SK-N-SH treated with all-trans-retinoic acid at 6 μM for 48 hours (cell line): ENCODE measurements around the gene ST14.

Experiments
- ATAC-seq: fragments of 200-7000 bp; cut with Tn5 transposase; 3 replicates; pipeline ENCODE4 v1.9.1; 2020; ENCODE audit warnings: mild to moderate bottlenecking, moderate library complexity
- ARNTL ChIP-seq: fragments of 450-650 bp; formaldehyde crosslinking; IDR thresholded peaks from 2 replicates; pipeline ENCODE4 v1.5.0; 2020; ENCODE audit warnings: low read depth, mild to moderate bottlenecking, moderate library complexity, borderline replicate concordance
- BACH2 ChIP-seq: fragments of 250-450 bp; sonication (Bioruptor Pico); IDR thresholded peaks from 2 replicates; pipeline ENCODE4 v1.9.0; 2021; ENCODE audit warnings: mild to moderate bottlenecking, borderline replicate concordance
- CSDC2 ChIP-seq: fragments of 250-450 bp; sonication (Bioruptor Pico); IDR thresholded peaks from 2 replicates; pipeline ENCODE4 v1.5.0; 2020; ENCODE audit warnings: mild to moderate bottlenecking, moderate library complexity
- CSRNP3 ChIP-seq: fragments of 250-450 bp; sonication (Bioruptor Pico); IDR thresholded peaks from 2 replicates; pipeline ENCODE4 v1.5.1; 2021; ENCODE audit warnings: mild to moderate bottlenecking, moderate library complexity
- ESRRG ChIP-seq: fragments of 250-450 bp; sonication (Bioruptor Pico); IDR thresholded peaks from 2 replicates; pipeline ENCODE4 v1.6.1; 2021; ENCODE audit warnings: mild to moderate bottlenecking
- GLIS3 ChIP-seq: fragments of 250-450 bp; sonication (Bioruptor Pico); IDR thresholded peaks from 2 replicates; pipeline ENCODE4 v1.5.0; 2020; ENCODE audit warnings: mild to moderate bottlenecking, moderate library complexity
- ISL1 ChIP-seq: fragments of 250-450 bp; sonication (Bioruptor Pico); IDR thresholded peaks from 2 replicates; pipeline ENCODE4 v2.1.2; 2022; ENCODE audit warnings: mild to moderate bottlenecking, moderate library complexity
- OSR1 ChIP-seq: fragments of 250-450 bp; sonication (Bioruptor Pico); IDR thresholded peaks from 2 replicates; pipeline ENCODE4 v1.8.0; 2022; ENCODE audit warnings: moderate library complexity, mild to moderate bottlenecking, inconsistent platforms
- PPARA ChIP-seq: fragments of 250-450 bp; sonication (Bioruptor Pico); IDR thresholded peaks from 2 replicates; pipeline ENCODE4 v1.5.0; 2020; ENCODE audit warnings: mild to moderate bottlenecking, borderline replicate concordance
- RARB ChIP-seq: fragments of 250-450 bp; sonication (Bioruptor Pico); IDR thresholded peaks from 2 replicates; pipeline ENCODE4 v1.8.0; 2021; ENCODE audit warnings: mild to moderate bottlenecking, moderate library complexity
- SNAI2 ChIP-seq: fragments of 250-450 bp; sonication (Bioruptor Pico); IDR thresholded peaks from 2 replicates; pipeline ENCODE4 v1.5.0; 2020; ENCODE audit warnings: mild to moderate bottlenecking, moderate library complexity
- TCF4 ChIP-seq: fragments of 250-450 bp; sonication (Bioruptor Pico); IDR thresholded peaks from 2 replicates; pipeline ENCODE4 v1.8.0; 2021; ENCODE audit warnings: mild to moderate bottlenecking, moderate library complexity, borderline replicate concordance
- TOX ChIP-seq: fragments of 250-450 bp; sonication (Bioruptor Pico); IDR thresholded peaks from 2 replicates; pipeline ENCODE4 v1.8.0; 2021; ENCODE audit warnings: mild to moderate bottlenecking, moderate library complexity, borderline replicate concordance
- ZC3H10 ChIP-seq: fragments of 250-450 bp; sonication (Bioruptor Pico); IDR thresholded peaks from 2 replicates; pipeline ENCODE4 v1.5.1; 2021; ENCODE audit warnings: mild to moderate bottlenecking, moderate library complexity
- ZNF565 ChIP-seq: fragments of 450-650 bp; formaldehyde crosslinking; conservative IDR thresholded peaks from 2 replicates; pipeline ENCODE4 v1.5.0; 2020; ENCODE audit warnings: low read depth, mild to moderate bottlenecking, moderate library complexity
- ZNF70 ChIP-seq: fragments of 450-650 bp; formaldehyde crosslinking; IDR thresholded peaks from 2 replicates; pipeline ENCODE4 v1.5.0; 2020; ENCODE audit warnings: mild to moderate bottlenecking, moderate library complexity
- ZNF8 ChIP-seq: fragments of 450-650 bp; formaldehyde crosslinking; IDR thresholded peaks from 2 replicates; pipeline ENCODE4 v1.5.0; 2020; ENCODE audit warnings: mild to moderate bottlenecking, moderate library complexity
- TF ChIP-seq, protein P1 (sequence below): fragments of 250-450 bp; sonication (Bioruptor Pico); IDR thresholded peaks from 2 replicates; pipeline ENCODE4 v1.5.1; 2020; ENCODE audit warnings: low read depth, mild to moderate bottlenecking, moderate library complexity
- TF ChIP-seq, protein P2 (sequence below): fragments of 250-450 bp; sonication (Bioruptor Pico); IDR thresholded peaks from 2 replicates; pipeline ENCODE4 v1.5.0; 2020; ENCODE audit warnings: mild to moderate bottlenecking, moderate library complexity
- TF ChIP-seq, protein P3 (sequence below): fragments of 250-450 bp; sonication (Bioruptor Pico); IDR thresholded peaks from 2 replicates; pipeline ENCODE4 v1.8.0; 2021; ENCODE audit warnings: low read depth, mild to moderate bottlenecking, moderate library complexity, borderline replicate concordance

Gene ST14

GRCh38 chr11:130204703-130205095 lies 45.1 kb downstream of the ST14 start:
- ATAC-seq, result no peak
- no peak for TF ChIP-seq TCF4 (CRISPR knock-in tag)
- TF ChIP-seq GLIS3 (CRISPR knock-in tag), result no peak
- no peak for TF ChIP-seq PPARA (CRISPR knock-in tag)
- no peak for TF ChIP-seq CSRNP3 (CRISPR knock-in tag)
- no peak for TF ChIP-seq ZNF70 (CRISPR knock-in tag)
- TF ChIP-seq RARB (CRISPR knock-in tag), result no peak
- no peak for TF ChIP-seq SNAI2
- TF ChIP-seq, protein P1, sequence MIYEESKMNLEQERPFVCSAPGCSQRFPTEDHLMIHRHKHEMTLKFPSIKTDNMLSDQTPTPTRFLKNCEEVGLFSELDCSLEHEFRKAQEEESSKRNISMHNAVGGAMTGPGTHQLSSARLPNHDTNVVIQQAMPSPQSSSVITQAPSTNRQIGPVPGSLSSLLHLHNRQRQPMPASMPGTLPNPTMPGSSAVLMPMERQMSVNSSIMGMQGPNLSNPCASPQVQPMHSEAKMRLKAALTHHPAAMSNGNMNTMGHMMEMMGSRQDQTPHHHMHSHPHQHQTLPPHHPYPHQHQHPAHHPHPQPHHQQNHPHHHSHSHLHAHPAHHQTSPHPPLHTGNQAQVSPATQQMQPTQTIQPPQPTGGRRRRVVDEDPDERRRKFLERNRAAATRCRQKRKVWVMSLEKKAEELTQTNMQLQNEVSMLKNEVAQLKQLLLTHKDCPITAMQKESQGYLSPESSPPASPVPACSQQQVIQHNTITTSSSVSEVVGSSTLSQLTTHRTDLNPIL (CRISPR knock-in tag), result no peak
- TF ChIP-seq, protein P2, sequence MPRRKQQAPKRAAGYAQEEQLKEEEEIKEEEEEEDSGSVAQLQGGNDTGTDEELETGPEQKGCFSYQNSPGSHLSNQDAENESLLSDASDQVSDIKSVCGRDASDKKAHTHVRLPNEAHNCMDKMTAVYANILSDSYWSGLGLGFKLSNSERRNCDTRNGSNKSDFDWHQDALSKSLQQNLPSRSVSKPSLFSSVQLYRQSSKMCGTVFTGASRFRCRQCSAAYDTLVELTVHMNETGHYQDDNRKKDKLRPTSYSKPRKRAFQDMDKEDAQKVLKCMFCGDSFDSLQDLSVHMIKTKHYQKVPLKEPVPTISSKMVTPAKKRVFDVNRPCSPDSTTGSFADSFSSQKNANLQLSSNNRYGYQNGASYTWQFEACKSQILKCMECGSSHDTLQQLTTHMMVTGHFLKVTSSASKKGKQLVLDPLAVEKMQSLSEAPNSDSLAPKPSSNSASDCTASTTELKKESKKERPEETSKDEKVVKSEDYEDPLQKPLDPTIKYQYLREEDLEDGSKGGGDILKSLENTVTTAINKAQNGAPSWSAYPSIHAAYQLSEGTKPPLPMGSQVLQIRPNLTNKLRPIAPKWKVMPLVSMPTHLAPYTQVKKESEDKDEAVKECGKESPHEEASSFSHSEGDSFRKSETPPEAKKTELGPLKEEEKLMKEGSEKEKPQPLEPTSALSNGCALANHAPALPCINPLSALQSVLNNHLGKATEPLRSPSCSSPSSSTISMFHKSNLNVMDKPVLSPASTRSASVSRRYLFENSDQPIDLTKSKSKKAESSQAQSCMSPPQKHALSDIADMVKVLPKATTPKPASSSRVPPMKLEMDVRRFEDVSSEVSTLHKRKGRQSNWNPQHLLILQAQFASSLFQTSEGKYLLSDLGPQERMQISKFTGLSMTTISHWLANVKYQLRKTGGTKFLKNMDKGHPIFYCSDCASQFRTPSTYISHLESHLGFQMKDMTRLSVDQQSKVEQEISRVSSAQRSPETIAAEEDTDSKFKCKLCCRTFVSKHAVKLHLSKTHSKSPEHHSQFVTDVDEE (CRISPR knock-in tag), result no peak
- no peak for TF ChIP-seq ARNTL (CRISPR knock-in tag)
- TF ChIP-seq ZNF8 (CRISPR knock-in tag), result no peak
- TF ChIP-seq, protein P3, sequence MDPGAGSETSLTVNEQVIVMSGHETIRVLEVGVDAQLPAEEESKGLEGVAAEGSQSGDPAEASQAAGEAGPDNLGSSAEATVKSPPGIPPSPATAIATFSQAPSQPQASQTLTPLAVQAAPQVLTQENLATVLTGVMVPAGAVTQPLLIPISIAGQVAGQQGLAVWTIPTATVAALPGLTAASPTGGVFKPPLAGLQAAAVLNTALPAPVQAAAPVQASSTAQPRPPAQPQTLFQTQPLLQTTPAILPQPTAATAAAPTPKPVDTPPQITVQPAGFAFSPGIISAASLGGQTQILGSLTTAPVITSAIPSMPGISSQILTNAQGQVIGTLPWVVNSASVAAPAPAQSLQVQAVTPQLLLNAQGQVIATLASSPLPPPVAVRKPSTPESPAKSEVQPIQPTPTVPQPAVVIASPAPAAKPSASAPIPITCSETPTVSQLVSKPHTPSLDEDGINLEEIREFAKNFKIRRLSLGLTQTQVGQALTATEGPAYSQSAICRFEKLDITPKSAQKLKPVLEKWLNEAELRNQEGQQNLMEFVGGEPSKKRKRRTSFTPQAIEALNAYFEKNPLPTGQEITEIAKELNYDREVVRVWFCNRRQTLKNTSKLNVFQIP, result no peak
- no peak for TF ChIP-seq ZNF565 (CRISPR knock-in tag)
- no peak for TF ChIP-seq TOX (CRISPR knock-in tag)
- TF ChIP-seq CSDC2 (CRISPR knock-in tag), result no peak
- no peak for TF ChIP-seq BACH2 (CRISPR knock-in tag)

DNA sequence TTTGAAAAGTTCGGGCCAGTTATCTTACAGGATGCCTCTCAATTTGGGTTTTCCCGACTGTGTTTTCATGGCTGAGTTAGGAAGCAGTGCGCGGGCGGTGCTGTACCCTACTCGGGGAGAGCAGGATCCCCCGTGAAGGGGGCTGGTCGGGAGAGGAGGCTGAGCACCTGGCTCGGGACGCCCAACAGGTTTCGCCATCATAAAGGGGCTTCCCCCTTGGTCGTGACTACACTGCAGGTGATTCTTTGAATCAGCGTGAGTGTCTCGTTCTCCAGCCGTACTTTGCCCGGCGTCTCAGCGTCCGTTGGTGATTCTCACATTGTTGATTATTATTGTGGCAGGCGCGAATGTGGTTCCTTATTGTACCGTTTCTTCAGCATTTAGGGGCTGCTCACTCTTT lies 46.6 kb downstream of the ST14 start:
- no peak for TF ChIP-seq ARNTL (CRISPR knock-in tag)
- TF ChIP-seq PPARA (CRISPR knock-in tag), result no peak
- TF ChIP-seq, protein P3, result no peak
- TF ChIP-seq, protein P1 (CRISPR knock-in tag), result no peak
- no peak for TF ChIP-seq SNAI2
- TF ChIP-seq OSR1 (CRISPR knock-in tag), result no peak
- no peak for TF ChIP-seq ZC3H10 (CRISPR knock-in tag)
- no peak for TF ChIP-seq RARB (CRISPR knock-in tag)
- TF ChIP-seq ISL1, result no peak
- TF ChIP-seq ESRRG, result no peak
- TF ChIP-seq, all 23 proteins: peak for 0
- ATAC-seq, result no peak
